ENCODE data around the gene YY1AP1. TPM values are rescaled to one million over a fixed set of nuclear protein-coding genes. Genes with fewer than 3 reads are reported as not detected.
"Not testable (repeated sequence)": the region's sequence is repeated elsewhere in the genome, so short reads cannot be mapped to it uniquely, and the experiment has no call there.

The YY1AP1 gene
- total RNA-seq, 6 donors from 2014 or later = 49.3 to 225 (median 89.9) TPM

- WGBS, 2 donors = 99 to 100% methylated on average over 3 of the region's 3 CpGs
- no peak overlapping the region for H3K4me3 ChIP-seq
Observed at GRCh38 chr1:155709391-155709790, 20.8 kb upstream of the YY1AP1 start.

DNA sequence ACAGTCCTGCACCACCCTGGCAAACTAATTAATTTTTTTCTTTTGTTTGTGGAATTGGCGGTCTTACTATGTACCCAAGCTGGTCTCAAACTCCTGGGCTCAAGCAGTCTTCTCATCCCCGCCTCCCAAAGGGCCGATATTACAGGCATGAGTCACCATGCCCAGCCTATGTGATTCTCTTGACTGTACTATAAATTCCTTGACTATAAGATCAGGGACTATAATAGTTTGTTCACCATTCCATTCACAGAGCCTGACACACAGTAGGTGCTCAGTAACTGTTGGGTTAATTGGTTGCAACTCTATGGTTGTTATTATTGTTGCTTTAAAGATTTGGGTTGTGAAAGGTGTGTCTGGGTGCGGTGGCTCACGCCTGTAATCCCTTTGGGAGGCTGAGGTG, 17.6 kb upstream of the YY1AP1 start:
- WGBS, 2 donors = 90 to 93% methylated on average over 5 of the region's 5 CpGs
- TF ChIP-seq POLR2A (IDR thresholded peaks at IDR 0.05) = no peak
- no peak for TF ChIP-seq EP300 (IDR thresholded peaks at IDR 0.05)
- TF ChIP-seq CTCF (IDR thresholded peaks at IDR 0.05) = no peak
- no peak for TF ChIP-seq POLR2AphosphoS5 (IDR thresholded peaks at IDR 0.05)
- ATAC-seq (ENCODE audit: low FRiP score in 2 of 2) (no peak), DNase-seq (no peak)
- Histone ChIP-seq H3K36me3 (peaks cover 0 to 4% (median 1%) of the 10 kb centered on the region in 4 donors), H3K27me3 (no peaks in the 10 kb centered on the region), H3K4me3 (no peak overlapping the region), H3K9me3 (no peaks in the 10 kb centered on the region), H3K4me1 (peaks cover 0 to 3% (median 1%) of the 10 kb centered on the region in 4 donors), H3K27ac (no peak overlapping the region)

More at GRCh38 chr1:155709391-155709790, 20.8 kb upstream of the YY1AP1 start:
- TF ChIP-seq POLR2AphosphoS5 (IDR thresholded peaks at IDR 0.05) = no peak
- TF ChIP-seq EP300 (IDR thresholded peaks at IDR 0.05) = no peak
- no peak for TF ChIP-seq POLR2A (IDR thresholded peaks at IDR 0.05)
- no peak for TF ChIP-seq CTCF (IDR thresholded peaks at IDR 0.05)
- ATAC-seq (ENCODE audit: low FRiP score in 2 of 2) (no peak), DNase-seq (no peak)
- no peak overlapping the region for H3K27ac ChIP-seq
- H3K36me3 ChIP-seq = peaks cover 0 to 13% (median 2%) of the 10 kb centered on the region in 4 donors
- H3K4me1 ChIP-seq = peaks cover 0 to 3% (median 0%) of the 10 kb centered on the region in 4 donors
- no peaks in the 10 kb centered on the region for H3K9me3 ChIP-seq
- no peaks in the 10 kb centered on the region for H3K27me3 ChIP-seq

- not testable (repeated sequence) for H3K27ac ChIP-seq; ATAC-seq (ENCODE audit: low FRiP score in 2 of 2); H3K9me3 ChIP-seq; H3K36me3 ChIP-seq; DNase-seq; H3K4me3 ChIP-seq; H3K4me1 ChIP-seq; H3K27me3 ChIP-seq
- WGBS, 2 donors = 93 to 94% methylated on average over 5 of the region's 5 CpGs
Observed at GRCh38 chr1:155704414-155704813, 15.8 kb upstream of the YY1AP1 start.

DNA sequence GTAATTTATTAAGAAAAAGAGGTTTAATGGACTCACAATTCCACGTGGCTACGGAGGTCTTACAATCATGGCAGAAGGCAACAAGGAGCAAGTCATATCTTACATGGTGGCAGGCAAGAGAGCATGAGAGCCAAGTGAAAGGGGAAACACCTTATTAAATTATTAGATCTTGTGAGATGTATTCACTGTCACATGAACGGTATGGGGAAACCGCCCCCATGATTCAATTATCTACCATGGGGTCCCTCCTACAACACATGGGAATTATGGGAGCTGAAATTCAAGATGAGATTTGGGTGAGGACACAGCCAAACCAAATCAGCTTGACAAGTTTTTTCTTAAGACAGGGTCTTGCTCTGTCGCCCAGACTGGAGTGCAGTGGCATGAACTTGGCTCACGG, 14.6 kb upstream of the YY1AP1 start:
- no peak for DNase-seq
- no peak for ATAC-seq (ENCODE audit: low FRiP score in 2 of 2)
- no peak overlapping the region for H3K27ac ChIP-seq
- peaks cover 0 to 3% (median 1%) of the 10 kb centered on the region in 4 donors for H3K4me1 ChIP-seq
- no peaks in the 10 kb centered on the region for H3K36me3 ChIP-seq
- TF ChIP-seq EP300 (IDR thresholded peaks at IDR 0.05) (no peak), POLR2A (IDR thresholded peaks at IDR 0.05) (no peak), POLR2AphosphoS5 (IDR thresholded peaks at IDR 0.05) (no peak), CTCF (IDR thresholded peaks at IDR 0.05) (no peak)
- H3K9me3 ChIP-seq = no peaks in the 10 kb centered on the region
- no peaks in the 10 kb centered on the region for H3K27me3 ChIP-seq
- WGBS, 2 donors = 90 to 93% methylated on average over 6 of the region's 6 CpGs
- H3K4me3 ChIP-seq = no peak overlapping the region

DNA sequence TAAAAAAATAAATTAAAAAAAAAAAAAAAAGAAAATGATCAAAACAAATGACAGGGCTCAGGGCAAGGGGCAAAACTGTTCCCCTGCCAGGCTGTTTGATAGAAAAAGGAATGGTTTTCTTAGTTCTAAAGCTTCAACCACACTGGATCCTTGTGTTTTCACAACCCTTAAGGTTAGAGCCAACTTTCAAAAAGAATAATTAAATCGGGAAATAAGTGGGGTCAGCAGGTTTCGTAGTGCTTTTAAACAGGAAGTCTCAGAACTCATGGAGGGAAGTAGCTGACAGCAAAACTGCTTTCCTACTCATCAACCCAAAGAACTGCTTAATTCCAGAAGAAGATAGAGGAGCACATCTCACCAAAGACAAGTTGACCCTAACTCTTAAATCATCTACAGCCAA, 13.1 kb upstream of the YY1AP1 start:
- ATAC-seq (ENCODE audit: low FRiP score in 2 of 2) = peak in 1 of 2 donors; percentile 67
- not testable (repeated sequence) for H3K27ac ChIP-seq, DNase-seq, H3K36me3 ChIP-seq, H3K9me3 ChIP-seq, H3K4me1 ChIP-seq, H3K4me3 ChIP-seq, H3K27me3 ChIP-seq
- 13 to 28% methylated on average over 2 of the region's 2 CpGs for WGBS, 2 donors

- ATAC-seq (ENCODE audit: low FRiP score in 2 of 2); H3K4me3 ChIP-seq; H3K27me3 ChIP-seq; H3K9me3 ChIP-seq; DNase-seq; H3K27ac ChIP-seq; H3K36me3 ChIP-seq: not testable (repeated sequence)
- WGBS, 2 donors = 84 to 95% methylated on average over 4 of the region's 4 CpGs
- peaks cover 3 to 13% (median 8%) of the 10 kb centered on the region in 4 donors for H3K4me1 ChIP-seq
Observed at GRCh38 chr1:155699062-155699461, 10.5 kb upstream of the YY1AP1 start.
